Measurements from ENCODE around the gene YARS2.

GRCh38 chr12:32697445-32697844 lies 58.3 kb downstream of the YARS2 start:
- TF ChIP-seq CTCF (IDR thresholded peaks at IDR 0.05) (no peak), POLR2A (IDR thresholded peaks at IDR 0.05) (no peak), POLR2AphosphoS5 (IDR thresholded peaks at IDR 0.05) (no peak)
